ENCODE results near the gene APOA1. TPM values are rescaled to one million over a fixed set of nuclear protein-coding genes. Genes with fewer than 3 reads are reported as not detected.
A peak's percentile ranks its signal among the peaks of the same experiment; 100 is the strongest.

The APOA1 gene
- total and polyA plus RNA-seq, 2 of the 4 experiments (the other 2 are of a cell fraction) = 0.18 to 0.89 TPM

- no peak overlapping the region for H3K4me3 ChIP-seq (ENCODE audit: insufficient read depth, low read depth, low read length)
- no peak overlapping the region for H4K5ac ChIP-seq (ENCODE audit: low read depth, low read length)
- CTCF ChIA-PET = no interaction called here
- no peaks in the 10 kb centered on the region for H3K27me3 ChIP-seq (ENCODE audit: control insufficient read depth, insufficient read depth, low read length)
- ATAC-seq (ENCODE audit: low read depth) (no peak; the same call in 1 of the 2 replicates), DNase-seq (peak; percentile 37)
- H2BK15ac ChIP-seq (ENCODE audit: low read depth, low read length) = no peak overlapping the region
- POLR2A ChIA-PET (ENCODE audit: unreplicated experiment) = no interaction called here
- dilution Hi-C loops (cut with HindIII; ENCODE audit: low sequenced_read_pairs, unreplicated experiment) = no loop called here
- no peak overlapping the region for H2BK120ac ChIP-seq (ENCODE audit: low read depth, low read length)
- H4K8ac ChIP-seq (ENCODE audit: low read depth in 2 of 2, low read length in 2 of 2) = no peak overlapping the region
- no peak overlapping the region for H2BK20ac ChIP-seq (ENCODE audit: low read depth, low read length)
- H2AFZ ChIP-seq (replicated peaks; ENCODE audit: low read length, poor library complexity) = no peak overlapping the region
- intact Hi-C loops (cut with micrococcal nuclease) = no loop called here
- H4K91ac ChIP-seq (ENCODE audit: insufficient read depth, low read depth, low read length) = no peak overlapping the region
- TF ChIP-seq RCOR1 (IDR thresholded peaks at IDR 0.05; ENCODE audit: insufficient replicate concordance, low read length) = no peak
- TF ChIP-seq CEBPB (IDR thresholded peaks at IDR 0.05; ENCODE audit: low read depth, low read length) = no peak
- TF ChIP-seq NFE2L2 (IDR thresholded peaks at IDR 0.05; ENCODE audit: low read depth, low read length) = no peak
- TF ChIP-seq POLR2A (IDR thresholded peaks at IDR 0.05; ENCODE audit: low read depth, low read length) = no peak
- no peak for TF ChIP-seq MXI1 (IDR thresholded peaks at IDR 0.05; ENCODE audit: borderline replicate concordance, low read depth, low read length)
- no peak for TF ChIP-seq BHLHE40 (IDR thresholded peaks at IDR 0.05; ENCODE audit: low read depth, low read length)
- TF ChIP-seq USF2 (IDR thresholded peaks at IDR 0.05; ENCODE audit: low read depth, low read length) = no peak
- no peak for TF ChIP-seq CHD1 (IDR thresholded peaks at IDR 0.05; ENCODE audit: low read depth, low read length)
- TF ChIP-seq SMC3 (IDR thresholded peaks at IDR 0.05; ENCODE audit: low read depth, low read length) = no peak
- no peak for TF ChIP-seq RAD21 (IDR thresholded peaks at IDR 0.05; ENCODE audit: low read length)
- TF ChIP-seq MAFK (IDR thresholded peaks at IDR 0.05; ENCODE audit: low read depth, low read length) = no peak
- H4K20me1 ChIP-seq (ENCODE audit: insufficient read depth, low read length) = no peaks in the 10 kb centered on the region
- H3K4me1 ChIP-seq (ENCODE audit: control insufficient read depth, insufficient read depth, low read length) = peaks cover 12% of the 10 kb centered on the region
- no peak overlapping the region for H3K14ac ChIP-seq (replicated peaks; ENCODE audit: low read depth, low read length)
- no peak overlapping the region for H3K18ac ChIP-seq (ENCODE audit: low read depth, low read length)
- H3K4ac ChIP-seq (ENCODE audit: low read depth, low read length) = no peak overlapping the region
- H2BK5ac ChIP-seq (ENCODE audit: low read depth, low read length, poor library complexity, severe bottlenecking) = no peak overlapping the region
- in situ Hi-C loops (cut with MboI; ENCODE audit: low sequenced_read_pairs) = no loop called here
- H2AK5ac ChIP-seq (ENCODE audit: low read depth, low read length) = no peak overlapping the region
- H2AK9ac ChIP-seq (replicated peaks; ENCODE audit: low read depth, low read length, poor library complexity) = no peak overlapping the region
- H3K9me1 ChIP-seq (ENCODE audit: insufficient read depth, low read length) = peaks cover 9% of the 10 kb centered on the region
- WGBS, 2 experiments (ENCODE audit: extremely low coverage in 2 of 2, insufficient read length in 1 of 2) = no CpG with 5 or more reads among the region's 1 CpG
- no peak overlapping the region for H3K9ac ChIP-seq (ENCODE audit: low read depth, low read length)
- peaks cover 37% of the 10 kb centered on the region for H3K36me3 ChIP-seq (ENCODE audit: control insufficient read depth, insufficient read depth, low read length)
- no peak overlapping the region for H3K23ac ChIP-seq (ENCODE audit: low read depth, low read length)
- H3K56ac ChIP-seq (ENCODE audit: extremely low read depth, insufficient read depth, low read length) = no peak overlapping the region
- no peak overlapping the region for H3K4me2 ChIP-seq (ENCODE audit: low read depth, low read length)
- no peaks in the 10 kb centered on the region for H3K9me3 ChIP-seq (ENCODE audit: control insufficient read depth, insufficient read depth, low read length)
- no TSS peak for BruUV-seq (replicated peaks)
- H3K27ac ChIP-seq (ENCODE audit: insufficient read depth, low read length) = no peak overlapping the region
- H3K79me1 ChIP-seq (ENCODE audit: low read depth in 1 of 2, low read length in 2 of 2) = 0 out of 4 replicates have a peak, but pooled peaks cover 0 to 1% of the 10 kb centered on the region in 2 experiments
Observed at GRCh38 chr11:116865696-116866095, 28.3 kb upstream of the APOA1 start.

Data from IMR-90 (cell line).